GM12878 (cell line): Measurements from ENCODE around the gene AHR. TPM values are rescaled to one million over a fixed set of nuclear protein-coding genes. Genes with fewer than 3 reads are reported as not detected.

ENCODE experiments used
- polyA plus RNA-seq, 11 experiments: library from polyadenylated mRNA; depleted of rRNA in 4 of 11; unstranded in 6 of 11; stranded (reverse) in 5 of 11; fragments of >200 nt; fragmentation: Nextera tagmentation in 4 of 11; fragmentation: Illumina TruSeq in 1 of 11; extraction: Ambion mirVana in 4 of 11; extraction: Trizol in 1 of 11; gene quantifications; 1 replicate in 1 of 11; 2 replicates in 10 of 11; pipeline versions ENCODE4 v1.2.1 to v1.2.3, GENCODE V29; 2011 to 2016; ENCODE audit warnings: inconsistent platforms in 2 of 11, missing spikeins in 2 of 11, low read depth in 1 of 11
- small RNA-seq: library from RNA; depleted of rRNA; stranded (forward); fragments of <200 nt; gene quantifications from one replicate; pipeline ENCODE3, GENCODE V24; 2014
- total RNA-seq, 4 experiments: library from RNA; depleted of rRNA in 3 of 4; stranded (reverse); fragments of >200 nt in 3 of 4; fragmentation: Illumina TruSeq in 1 of 4; extraction: Trizol in 1 of 4; gene quantifications; 2 replicates each; pipeline versions ENCODE4 v1.2.1 to v1.2.3, GENCODE V29; 2013 to 2021

The AHR gene
- total and polyA plus RNA-seq, 10 of the 15 experiments (the other 5 are each of a cell fraction or from before 2014, with no cell fraction given), result 1.7 to 16.9 (median 4.5) TPM

Small RNAs within 50 kb of the gene (small RNA-seq; reads per million reads assigned to genes)
- gene RF00092, result not detected
